Smooth muscle cell (in vitro differentiated cells): ENCODE measurements around the gene TNS1. TPM values are rescaled to one million over a fixed set of nuclear protein-coding genes. Genes with fewer than 3 reads are reported as not detected.

Experiments used
- DNase-seq: peaks from one replicate; lab custom pipeline; 2025; ENCODE audit not compliant: unreplicated experiment; lab: John Stamatoyannopoulos, UW
- H2AFZ ChIP-seq: fragments of 200-600 bp; sonication (generic); 2 replicates; pipeline ENCODE4 v1.6.0; 2016; ENCODE audit warnings: antibody characterized with exemption, low read depth, mild to moderate bottlenecking
- H3F3A ChIP-seq: fragments of 200-600 bp; sonication (generic); 2 replicates; pipeline ENCODE4 v1.6.0; 2017; ENCODE audit warnings: antibody characterized with exemption, low read depth
- H3K27ac ChIP-seq: fragments of 200-600 bp; sonication (generic); 2 replicates; pipeline ENCODE4 v1.5.1; 2016; ENCODE audit warnings: low read depth, mild to moderate bottlenecking
- H3K27me3 ChIP-seq: fragments of 200-600 bp; sonication (generic); 2 replicates; pipeline ENCODE4 v1.6.1; 2016; ENCODE audit warnings: low read depth, mild to moderate bottlenecking
- H3K36me3 ChIP-seq: fragments of 200-600 bp; sonication (generic); 2 replicates; pipeline ENCODE4 v1.5.1; 2016; ENCODE audit warnings: low read depth
- H3K4me1 ChIP-seq: fragments of 200-600 bp; sonication (generic); 2 replicates; pipeline ENCODE4 v1.5.1; 2016; ENCODE audit warnings: low read depth
- H3K4me2 ChIP-seq: fragments of 200-600 bp; sonication (generic); 2 replicates; pipeline ENCODE4 v1.6.0; 2016; ENCODE audit warnings: mild to moderate bottlenecking
- H3K4me3 ChIP-seq: fragments of 200-600 bp; sonication (generic); 2 replicates; pipeline ENCODE4 v1.5.1; 2016; ENCODE audit warnings: mild to moderate bottlenecking
- H3K79me2 ChIP-seq: fragments of 200-600 bp; sonication (generic); 2 replicates; pipeline ENCODE4 v1.6.0; 2016; ENCODE audit warnings: low read depth, mild to moderate bottlenecking
- H3K9ac ChIP-seq: fragments of 200-600 bp; sonication (generic); 2 replicates; pipeline ENCODE4 v1.6.0; 2016; ENCODE audit warnings: low read depth
- H3K9me3 ChIP-seq: fragments of 200-600 bp; sonication (generic); replicated peaks from 2 replicates; pipeline ENCODE4 v1.5.1; 2016; ENCODE audit warnings: low read depth
- H4K20me1 ChIP-seq: fragments of 200-600 bp; sonication (generic); 2 replicates; pipeline ENCODE4 v1.6.0; 2016; ENCODE audit warnings: low read depth
- CTCF ChIP-seq: fragments of 200-600 bp; sonication (generic); IDR thresholded peaks from 2 replicates; pipeline ENCODE4 v1.5.1; 2017; ENCODE audit warnings: borderline replicate concordance, mild to moderate bottlenecking, antibody characterized with exemption; ENCODE audit not compliant: insufficient read depth, poor library complexity, severe bottlenecking
- WGBS: methylation state at CpG from one replicate; pipeline ENCODE4 v1.1.7; 2016; ENCODE audit warnings: low lambda C conversion rate; 5-methylcytosine and 5-hydroxymethylcytosine counted together
- polyA plus RNA-seq: library from polyadenylated mRNA; unstranded; fragments of >200 nt; fragmentation: Nextera tagmentation; extraction: Ambion mirVana; gene quantifications from 2 replicates; pipeline ENCODE4 v1.2.1, GENCODE V29; 2016
- total RNA-seq: library from RNA; depleted of rRNA; stranded (reverse); fragments of >200 nt; gene quantifications from 2 replicates; pipeline ENCODE4 v1.2.3, GENCODE V29; 2014

Gene TNS1
- total and polyA plus RNA-seq, 2 experiments from 2014 or later, result 52.3 to 61.5 TPM

- Histone ChIP-seq H3K36me3 (no peaks in the 10 kb centered on the region), H3K4me1 (peaks cover 22% of the 10 kb centered on the region), H3K9ac (no peak overlapping the region), H3K9me3 (no peaks in the 10 kb centered on the region), H4K20me1 (no peaks in the 10 kb centered on the region), H3K4me2 (peak overlapping the region; percentile 40), H3F3A (peaks cover 8% of the 10 kb centered on the region), H3K79me2 (no peaks in the 10 kb centered on the region), H2AFZ (no peak overlapping the region), H3K4me3 (no peak overlapping the region), H3K27me3 (no peaks in the 10 kb centered on the region), H3K27ac (no peak overlapping the region)
- TF ChIP-seq CTCF, result no peak
- DNase-seq, result no peak
- 55% methylated on average over 4 of the region's 4 CpGs for whole genome bisulfite sequencing
These were observed 12.2 kb upstream of the TNS1 start for GRCh38 chr2:218014706-218015585.

DNA sequence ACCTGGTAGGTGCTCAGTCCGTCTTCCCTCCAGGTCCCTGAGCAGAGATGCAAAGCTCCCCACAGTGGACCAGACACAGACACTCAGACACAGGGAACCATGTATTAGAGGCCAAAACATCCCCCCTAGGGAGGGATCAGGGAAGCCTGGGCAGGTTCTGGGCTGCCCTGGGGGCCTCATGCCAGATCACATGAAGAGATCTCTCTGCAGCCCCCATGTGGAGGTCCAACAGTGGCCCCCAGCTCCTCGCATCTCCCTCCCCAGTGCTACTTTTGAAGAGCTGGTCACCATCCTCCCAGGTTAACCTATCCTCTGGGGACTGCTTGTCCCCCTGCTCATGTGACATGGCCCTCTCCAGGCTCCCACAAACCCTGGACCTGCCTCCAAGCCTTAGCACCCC is 10.5 kb upstream of the TNS1 start:
- Histone ChIP-seq H3K4me1 (peaks cover 30% of the 10 kb centered on the region), H3K27ac (no peak overlapping the region), H3K4me2 (no peak overlapping the region), H3K9ac (no peak overlapping the region), H2AFZ (no peak overlapping the region), H3F3A (peaks cover 15% of the 10 kb centered on the region), H4K20me1 (no peaks in the 10 kb centered on the region), H3K27me3 (no peaks in the 10 kb centered on the region), H3K4me3 (no peak overlapping the region), H3K9me3 (no peaks in the 10 kb centered on the region), H3K36me3 (no peaks in the 10 kb centered on the region), H3K79me2 (peaks cover 8% of the 10 kb centered on the region)
- no peak for TF ChIP-seq CTCF
- 97% methylated on average over 2 of the region's 2 CpGs for WGBS
- DNase-seq, result no peak

GRCh38 chr2:218012284-218012683 is 9.5 kb upstream of the TNS1 start:
- H3K79me2 ChIP-seq, result peaks cover 9% of the 10 kb centered on the region
- no peaks in the 10 kb centered on the region for H3K9me3 ChIP-seq
- H3F3A ChIP-seq, result peaks cover 15% of the 10 kb centered on the region
- peaks cover 30% of the 10 kb centered on the region for H3K4me1 ChIP-seq
- no peaks in the 10 kb centered on the region for H3K36me3 ChIP-seq
- WGBS, result 93% methylated on average over 1 of the region's 1 CpG
- no peak overlapping the region for H3K27ac ChIP-seq
- no peak for TF ChIP-seq CTCF
- peak overlapping the region; percentile 98 for H3K4me2 ChIP-seq
- no peaks in the 10 kb centered on the region for H3K27me3 ChIP-seq
- DNase-seq, result no peak
- no peak overlapping the region for H2AFZ ChIP-seq
- no peak overlapping the region for H3K4me3 ChIP-seq
- H4K20me1 ChIP-seq, result no peaks in the 10 kb centered on the region
- H3K9ac ChIP-seq, result no peak overlapping the region

DNA sequence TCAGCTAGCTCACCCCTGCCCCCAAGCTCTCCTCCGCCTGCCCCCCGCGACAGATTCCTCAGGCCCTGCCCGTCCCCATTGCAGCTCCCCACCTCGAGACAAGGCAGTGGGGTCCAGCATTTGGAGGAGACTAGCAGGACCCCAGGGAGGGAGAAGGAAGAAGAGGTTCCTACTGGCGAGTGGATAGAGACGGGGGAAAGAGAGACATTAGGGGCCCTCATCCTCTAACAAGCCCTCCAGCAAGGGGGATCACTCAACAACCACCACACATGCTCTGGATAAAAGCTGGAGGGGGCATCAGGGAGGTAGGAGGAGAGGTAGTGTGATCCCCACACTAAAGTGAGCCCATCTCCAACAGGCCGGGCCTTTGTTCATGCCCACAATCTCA is 8.9 kb upstream of the TNS1 start:
- Histone ChIP-seq H4K20me1 (no peaks in the 10 kb centered on the region), H3K4me3 (no peak overlapping the region), H2AFZ (no peak overlapping the region), H3K27me3 (no peaks in the 10 kb centered on the region), H3K4me2 (peak overlapping the region; percentile 98), H3K36me3 (no peaks in the 10 kb centered on the region), H3K9ac (no peak overlapping the region), H3K27ac (no peak overlapping the region), H3K79me2 (peaks cover 13% of the 10 kb centered on the region), H3K9me3 (no peaks in the 10 kb centered on the region), H3K4me1 (peaks cover 35% of the 10 kb centered on the region), H3F3A (peaks cover 15% of the 10 kb centered on the region)
- DNase-seq, result no peak
- 58% methylated on average over 8 of the region's 8 CpGs for WGBS
- no peak for TF ChIP-seq CTCF
